PC-9 (cell line): ENCODE measurements around the gene SEMA7A. TPM values are rescaled to one million over a fixed set of nuclear protein-coding genes. Genes with fewer than 3 reads are reported as not detected.
A peak's percentile ranks its signal among the peaks of the same experiment; 100 is the strongest.

Source experiments
- BruUV-seq: library from RNA; stranded (reverse); fragments of 400-500 nt; replicated peaks from 2 replicates; lab custom pipeline; 2021; lab: Mats Ljungman, UMichigan
- CTCF ChIA-PET: fragments of 300-600 bp; sonication (Branson Sonifier 250); formaldehyde crosslinking; loops from one replicate; lab custom pipeline; 2022; ENCODE audit warnings: antibody characterized with exemption; lab: Charles Lee
- POLR2A ChIA-PET: fragments of 300-600 bp; sonication (Branson Sonifier 250); formaldehyde crosslinking; loops from one replicate; lab custom pipeline; 2022; ENCODE audit warnings: antibody characterized with exemption; ENCODE audit not compliant: unreplicated experiment; lab: Charles Lee
- DNase-seq, 2 experiments: peaks; one replicate each; pipeline versions ENCODE4 v3.0.0 to v3.0.0-alpha.2; 2015 to 2022; ENCODE audit warnings: mixed read lengths in 1 of 2
- H2AFZ ChIP-seq: fragments of 200-600 bp; sonication (generic); 2 replicates; pipeline ENCODE4 v1.8.1; 2017; ENCODE audit warnings: antibody characterized with exemption
- H3F3A ChIP-seq: fragments of 200-600 bp; sonication (generic); 2 replicates; pipeline ENCODE4 v1.8.1; 2017; ENCODE audit warnings: antibody characterized with exemption, mild to moderate bottlenecking, low read depth; ENCODE audit not compliant: insufficient read depth
- H3K27ac ChIP-seq: fragments of 200-600 bp; sonication (generic); 2 replicates; pipeline ENCODE4 v1.6.1; 2016; ENCODE audit warnings: mixed run types
- H3K27me3 ChIP-seq: fragments of 200-600 bp; sonication (generic); 2 replicates; pipeline ENCODE4 v1.6.1; 2016; ENCODE audit warnings: low read depth, mixed run types; ENCODE audit not compliant: insufficient read depth
- H3K36me3 ChIP-seq: fragments of 200-600 bp; sonication (generic); 2 replicates; pipeline ENCODE4 v1.6.1; 2016; ENCODE audit warnings: low read depth, mixed run types
- H3K4me1 ChIP-seq: fragments of 200-600 bp; sonication (generic); replicated peaks from 2 replicates; pipeline ENCODE4 v1.6.1; 2016; ENCODE audit warnings: mixed run types; ENCODE audit not compliant: insufficient read depth
- H3K4me2 ChIP-seq: fragments of 200-600 bp; sonication (generic); 2 replicates; pipeline ENCODE4 v1.6.1; 2017; ENCODE audit warnings: mixed run types
- H3K4me3 ChIP-seq: fragments of 200-600 bp; sonication (generic); 2 replicates; pipeline ENCODE4 v1.6.1; 2016; ENCODE audit warnings: mixed run types
- H3K79me2 ChIP-seq: fragments of 200-600 bp; sonication (generic); 2 replicates; pipeline ENCODE4 v1.6.1; 2017; ENCODE audit warnings: low read depth, mixed run types
- H3K9me2 ChIP-seq: fragments of 200-600 bp; sonication (generic); 2 replicates; pipeline ENCODE4 v1.8.1; 2017; ENCODE audit warnings: mild to moderate bottlenecking; ENCODE audit not compliant: insufficient read depth
- H3K9me3 ChIP-seq: fragments of 200-600 bp; sonication (generic); 2 replicates; pipeline ENCODE4 v1.8.1; 2016; ENCODE audit warnings: low read depth; ENCODE audit not compliant: insufficient read depth
- H4K20me1 ChIP-seq: fragments of 200-600 bp; sonication (generic); 2 replicates; pipeline ENCODE4 v1.8.1; 2017; ENCODE audit not compliant: insufficient read depth
- EZH2 ChIP-seq: fragments of 200-600 bp; sonication (generic); IDR thresholded peaks from 2 replicates; pipeline ENCODE4 v1.8.0; 2017; ENCODE audit warnings: antibody characterized with exemption, low read depth
- intact Hi-C: fragments of 100-400 bp; cut with micrococcal nuclease; formaldehyde crosslinking; loops from one replicate; pipeline ENCODE4 v1.10.0; 2022; ENCODE audit not compliant: unreplicated experiment
- total RNA-seq: library from RNA; stranded (reverse); gene quantifications from 2 replicates; pipeline ENCODE4 v1.2.3, GENCODE V29; 2021
- TF ChIP-seq, protein P1 (sequence below): fragments of 200-600 bp; sonication (generic); conservative IDR thresholded peaks from 2 replicates; pipeline ENCODE4 v1.6.1; 2017; ENCODE audit warnings: mixed run types, antibody characterized with exemption, mild to moderate bottlenecking, moderate library complexity

The SEMA7A gene
- total RNA-seq, 1 experiment from 2014 or later = 8.3 TPM

DNA sequence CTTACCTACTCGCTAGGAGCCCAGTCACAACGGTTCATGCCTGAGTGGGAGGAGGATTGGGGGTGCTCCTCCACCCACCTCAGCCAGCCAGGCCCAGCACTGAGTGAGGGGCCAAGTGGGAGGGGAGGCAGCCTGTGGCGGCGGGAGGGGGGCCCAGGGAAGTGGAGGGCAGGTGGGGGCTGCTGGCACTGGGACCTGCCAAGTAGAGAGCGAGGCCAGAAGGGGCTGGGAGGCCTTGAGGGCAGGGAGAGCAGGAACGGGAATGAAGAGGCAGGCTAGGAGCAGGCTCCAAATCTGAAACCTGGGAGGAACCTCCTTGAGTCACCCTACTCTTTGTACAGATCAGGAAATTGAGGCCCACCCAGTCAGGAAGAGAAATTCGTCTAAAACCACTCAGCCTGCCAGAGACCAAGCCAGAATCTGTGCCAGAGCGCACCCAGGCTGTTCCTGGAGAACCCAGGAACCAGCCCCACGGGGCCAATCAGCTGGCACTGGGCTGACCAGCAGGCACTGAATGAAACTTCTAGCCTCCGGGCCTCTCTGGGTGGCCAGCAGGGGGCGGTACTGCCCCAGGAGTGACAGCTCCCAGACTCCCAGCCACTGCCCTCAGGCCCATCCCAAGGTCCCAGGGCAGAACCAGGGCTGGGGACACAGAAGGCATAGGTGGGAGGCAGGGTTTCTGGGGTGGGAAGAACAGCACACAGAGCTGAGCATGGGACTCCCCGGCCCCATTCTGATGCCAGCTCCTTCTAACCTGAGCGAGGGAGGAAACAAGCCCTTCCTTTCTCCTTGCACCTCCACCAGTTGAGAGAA, 51.5 kb downstream of the SEMA7A start:
- BruUV-seq = no TSS peak
- Histone ChIP-seq H4K20me1 (no peaks in the 10 kb centered on the region), H3K4me2 (no peak overlapping the region), H3K27me3 (no peaks in the 10 kb centered on the region), H3K27ac (no peak overlapping the region), H2AFZ (no peak overlapping the region), H3K4me3 (no peak overlapping the region), H3K9me3 (no peaks in the 10 kb centered on the region), H3K36me3 (no peaks in the 10 kb centered on the region), H3K9me2 (no peaks in the 10 kb centered on the region), H3F3A (peaks cover 15% of the 10 kb centered on the region; the same call in 1 of the 2 replicates), H3K79me2 (no peaks in the 10 kb centered on the region), H3K4me1 (peaks cover 63% of the 10 kb centered on the region)
- TF ChIP-seq, protein P1, sequence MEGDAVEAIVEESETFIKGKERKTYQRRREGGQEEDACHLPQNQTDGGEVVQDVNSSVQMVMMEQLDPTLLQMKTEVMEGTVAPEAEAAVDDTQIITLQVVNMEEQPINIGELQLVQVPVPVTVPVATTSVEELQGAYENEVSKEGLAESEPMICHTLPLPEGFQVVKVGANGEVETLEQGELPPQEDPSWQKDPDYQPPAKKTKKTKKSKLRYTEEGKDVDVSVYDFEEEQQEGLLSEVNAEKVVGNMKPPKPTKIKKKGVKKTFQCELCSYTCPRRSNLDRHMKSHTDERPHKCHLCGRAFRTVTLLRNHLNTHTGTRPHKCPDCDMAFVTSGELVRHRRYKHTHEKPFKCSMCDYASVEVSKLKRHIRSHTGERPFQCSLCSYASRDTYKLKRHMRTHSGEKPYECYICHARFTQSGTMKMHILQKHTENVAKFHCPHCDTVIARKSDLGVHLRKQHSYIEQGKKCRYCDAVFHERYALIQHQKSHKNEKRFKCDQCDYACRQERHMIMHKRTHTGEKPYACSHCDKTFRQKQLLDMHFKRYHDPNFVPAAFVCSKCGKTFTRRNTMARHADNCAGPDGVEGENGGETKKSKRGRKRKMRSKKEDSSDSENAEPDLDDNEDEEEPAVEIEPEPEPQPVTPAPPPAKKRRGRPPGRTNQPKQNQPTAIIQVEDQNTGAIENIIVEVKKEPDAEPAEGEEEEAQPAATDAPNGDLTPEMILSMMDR = peak; percentile 91
- no peak for TF ChIP-seq EZH2
- DNase-seq = peak; percentile 62 to 91
- POLR2A ChIA-PET = no interaction called here
- CTCF ChIA-PET = interaction anchor here (0.6 to 1.5 kb wide), 6 partner anchors 18 to 56 kb away, joined by 3 to 5 read pairs (median 4); partner anchors contain the start of gene SEMA7A
- intact Hi-C loops = loop anchor here (1.0 to 2.0 kb wide), 3 partner anchors 15 to 165 kb away; no protein-coding TSS in a partner anchor

- TF ChIP-seq, protein P1 = no peak
- TF ChIP-seq EZH2 = no peak
- peaks cover 63% of the 10 kb centered on the region for H3K4me1 ChIP-seq
- no peaks in the 10 kb centered on the region for H3K9me2 ChIP-seq
- no peaks in the 10 kb centered on the region for H4K20me1 ChIP-seq
- H3K36me3 ChIP-seq = no peaks in the 10 kb centered on the region
- intact Hi-C loops = no loop called here
- H3K4me2 ChIP-seq = no peak overlapping the region
- ChIA-PET POLR2A (no interaction called here), CTCF (interaction anchor here (1.5 kb wide), 1 partner anchor 19 kb away, joined by 5 read pairs; no protein-coding TSS in a partner anchor)
- no peak overlapping the region for H3K4me3 ChIP-seq
- no peaks in the 10 kb centered on the region for H3K79me2 ChIP-seq
- no peak overlapping the region for H2AFZ ChIP-seq
- H3F3A ChIP-seq = peaks cover 15% of the 10 kb centered on the region; the same call in 1 of the 2 replicates
- no peaks in the 10 kb centered on the region for H3K9me3 ChIP-seq
- BruUV-seq = no TSS peak
- DNase-seq = no peak
- no peak overlapping the region for H3K27ac ChIP-seq
- no peaks in the 10 kb centered on the region for H3K27me3 ChIP-seq
Measured at GRCh38 chr15:74381481-74381880, 52.3 kb downstream of the SEMA7A start.

DNA sequence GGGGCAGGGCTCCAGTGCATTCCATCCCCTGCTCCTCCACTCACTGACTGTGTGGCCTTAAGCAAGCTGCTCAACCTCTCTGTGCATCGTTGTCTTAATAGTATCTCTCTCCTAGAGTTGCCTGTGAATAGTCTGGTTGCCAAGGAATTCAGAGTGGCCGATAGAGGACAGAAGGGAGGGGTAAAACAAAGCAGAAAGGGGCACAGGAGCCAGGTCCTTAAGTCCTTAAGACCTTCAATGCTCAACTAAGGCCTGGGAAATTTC, 52.6 kb downstream of the SEMA7A start:
- Histone ChIP-seq H3K9me2 (no peaks in the 10 kb centered on the region), H3K79me2 (no peaks in the 10 kb centered on the region), H3K4me3 (no peak overlapping the region), H2AFZ (no peak overlapping the region), H3K36me3 (no peaks in the 10 kb centered on the region), H3K4me1 (peaks cover 59% of the 10 kb centered on the region), H3K9me3 (no peaks in the 10 kb centered on the region), H3K27me3 (no peaks in the 10 kb centered on the region), H3K4me2 (no peak overlapping the region), H3K27ac (no peak overlapping the region), H3F3A (peaks cover 15% of the 10 kb centered on the region; the same call in 1 of the 2 replicates), H4K20me1 (no peaks in the 10 kb centered on the region)
- intact Hi-C loops = no loop called here
- no peak for DNase-seq
- POLR2A ChIA-PET = no interaction called here
- CTCF ChIA-PET = interaction anchor here (1.5 kb wide), 1 partner anchor 19 kb away, joined by 5 read pairs; no protein-coding TSS in a partner anchor
- BruUV-seq = no TSS peak
- TF ChIP-seq, protein P1 = no peak
- no peak for TF ChIP-seq EZH2
